Naive B cell (primary cell): ENCODE data around the gene CUX1. TPM values are rescaled to one million over a fixed set of nuclear protein-coding genes. Genes with fewer than 3 reads are reported as not detected.
"Not testable (repeated sequence)": the region's sequence is repeated elsewhere in the genome, so short reads cannot be mapped to it uniquely, and the experiment has no call there.

Source experiments
- ATAC-seq, 2 donors: fragments of 150-1000 bp; cut with Tn5 transposase; 2 replicates each; pipeline ENCODE4 v1.10.0; 2021; ENCODE audit warnings: low read depth in 2 of 2, mild to moderate bottlenecking in 2 of 2, moderate library complexity in 2 of 2
- DNase-seq: peaks from one replicate; pipeline ENCODE4 v3.0.0; 2022
- H3K27ac Mint-ChIP-seq, 6 donors: one replicate each; pipeline ENCODE4 v1.8.0; 2020 to 2022; ENCODE audit warnings: mild to moderate bottlenecking in 6 of 6, mixed read lengths in 6 of 6, moderate library complexity in 5 of 6, inconsistent platforms in 2 of 6
- H3K27me3 Mint-ChIP-seq, 3 donors: one replicate each; pipeline ENCODE4 v1.8.0; 2021 to 2022; ENCODE audit warnings: mixed read lengths in 3 of 3, mild to moderate bottlenecking in 1 of 3
- H3K36me3 Mint-ChIP-seq, 2 donors: one replicate each; pipeline ENCODE4 v1.8.0; 2020 to 2022; ENCODE audit warnings: mixed read lengths in 2 of 2, inconsistent platforms in 1 of 2, mild to moderate bottlenecking in 1 of 2
- H3K4me1 Mint-ChIP-seq, 3 donors: one replicate each; pipeline ENCODE4 v1.8.0; 2020 to 2022; ENCODE audit warnings: mixed read lengths in 3 of 3, inconsistent platforms in 1 of 3, mild to moderate bottlenecking in 1 of 3, moderate library complexity in 1 of 3
- H3K4me3 Mint-ChIP-seq, 8 donors: one replicate each; pipeline ENCODE4 v1.8.0; 2020 to 2022; ENCODE audit warnings: mild to moderate bottlenecking in 8 of 8, mixed read lengths in 8 of 8, moderate library complexity in 8 of 8, inconsistent platforms in 2 of 8
- H3K9me3 Mint-ChIP-seq, 7 donors: one replicate each; pipeline ENCODE4 v1.8.0; 2020 to 2022; ENCODE audit warnings: mixed read lengths in 7 of 7, mild to moderate bottlenecking in 5 of 7, inconsistent platforms in 2 of 7, moderate library complexity in 1 of 7
- polyA plus RNA-seq, 6 donors: library from polyadenylated mRNA; unstranded; fragments of 300-500 nt; fragmentation: Illumina TruSeq; gene quantifications; one replicate each; pipeline ENCODE4 v1.2.3, GENCODE V29; 2021; ENCODE audit warnings: low read depth in 6 of 6

The CUX1 gene
- polyA plus RNA-seq, 6 donors from 2014 or later: 0.66 to 31.5 (median 14.5) TPM

- no peaks in the 10 kb centered on the region for H3K9me3 Mint-ChIP-seq
- DNase-seq: no peak
- H3K36me3 Mint-ChIP-seq: no peaks in the 10 kb centered on the region
- peaks cover 30 to 42% (median 35%) of the 10 kb centered on the region in 3 donors for H3K4me1 Mint-ChIP-seq
- no peaks in the 10 kb centered on the region for H3K27me3 Mint-ChIP-seq
- no peak for ATAC-seq
- H3K27ac Mint-ChIP-seq: peak overlapping the region in 1 of 6 donors; percentile 44
- no peak overlapping the region for H3K4me3 Mint-ChIP-seq
These were observed 23.9 kb downstream of the CUX1 start for GRCh38 chr7:101841328-101841727.

- Mint-ChIP-seq H3K4me3 (no peak overlapping the region), H3K9me3 (peaks cover 0 to 5% (median 2%) of the 10 kb centered on the region in 7 donors), H3K27ac (peak overlapping the region in 3 of 6 donors; percentile 37 to 50 (median 44)), H3K36me3 (peaks cover 0 to 6% of the 10 kb centered on the region in 2 donors), H3K27me3 (no peaks in the 10 kb centered on the region), H3K4me1 (peaks cover 26 to 36% (median 30%) of the 10 kb centered on the region in 3 donors)
- DNase-seq (no peak), ATAC-seq (no peak)
These were observed 26.2 kb downstream of the CUX1 start for GRCh38 chr7:101843293-101844271.

- H3K36me3 Mint-ChIP-seq: peaks cover 0 to 6% of the 10 kb centered on the region in 2 donors
These were observed 28.5 kb downstream of the CUX1 start for GRCh38 chr7:101845974-101846373.

GRCh38 chr7:101846800-101847538 lies 29.5 kb downstream of the CUX1 start:
- Mint-ChIP-seq H3K9me3 (peaks cover 0 to 11% (median 10%) of the 10 kb centered on the region in 7 donors), H3K27me3 (no peaks in the 10 kb centered on the region), H3K36me3 (peaks cover 0 to 6% of the 10 kb centered on the region in 2 donors), H3K4me1 (peaks cover 24 to 38% (median 28%) of the 10 kb centered on the region in 3 donors), H3K4me3 (no peak overlapping the region), H3K27ac (peak overlapping the region in 1 of 6 donors; percentile 24)
- DNase-seq (no peak), ATAC-seq (no peak)

More at GRCh38 chr7:101845974-101846373, 28.5 kb downstream of the CUX1 start:
- Mint-ChIP-seq H3K9me3 (peaks cover 0 to 11% (median 10%) of the 10 kb centered on the region in 7 donors), H3K4me3 (no peak overlapping the region), H3K27ac (no peak overlapping the region), H3K27me3 (no peaks in the 10 kb centered on the region), H3K4me1 (peaks cover 18 to 28% (median 20%) of the 10 kb centered on the region in 3 donors)
- ATAC-seq (no peak), DNase-seq (no peak)

- no peak overlapping the region for H3K27ac Mint-ChIP-seq
These were observed 31.0 kb downstream of the CUX1 start for GRCh38 chr7:101848208-101848951.

GRCh38 chr7:101849314-101849713 lies 31.9 kb downstream of the CUX1 start:
- not testable (repeated sequence) for H3K27me3 Mint-ChIP-seq, ATAC-seq, DNase-seq, H3K27ac Mint-ChIP-seq, H3K36me3 Mint-ChIP-seq
- Mint-ChIP-seq H3K9me3 (peaks cover 0 to 11% (median 10%) of the 10 kb centered on the region in 7 donors), H3K4me3 (peak overlapping the region in 1 of 8 donors; percentile 28), H3K4me1 (peaks cover 28 to 42% (median 29%) of the 10 kb centered on the region in 3 donors)

More at GRCh38 chr7:101848208-101848951, 31.0 kb downstream of the CUX1 start:
- peaks cover 0 to 11% (median 10%) of the 10 kb centered on the region in 7 donors for H3K9me3 Mint-ChIP-seq
- H3K27me3 Mint-ChIP-seq: no peaks in the 10 kb centered on the region
- H3K4me3 Mint-ChIP-seq: no peak overlapping the region
- peaks cover 25 to 35% (median 26%) of the 10 kb centered on the region in 3 donors for H3K4me1 Mint-ChIP-seq
- peaks cover 0 to 6% of the 10 kb centered on the region in 2 donors for H3K36me3 Mint-ChIP-seq
- ATAC-seq (no peak), DNase-seq (no peak)

- not testable (repeated sequence) for ATAC-seq, H3K27ac Mint-ChIP-seq, DNase-seq, H3K4me3 Mint-ChIP-seq, H3K27me3 Mint-ChIP-seq, H3K36me3 Mint-ChIP-seq
- Mint-ChIP-seq H3K9me3 (peaks cover 0 to 11% (median 8%) of the 10 kb centered on the region in 7 donors), H3K4me1 (peaks cover 39 to 60% (median 48%) of the 10 kb centered on the region in 3 donors)
These were observed 34.9 kb downstream of the CUX1 start for GRCh38 chr7:101852364-101852763.

- DNase-seq (no peak), ATAC-seq (no peak)
- no peaks in the 10 kb centered on the region for H3K36me3 Mint-ChIP-seq
- peak overlapping the region in 1 of 8 donors; percentile 28 for H3K4me3 Mint-ChIP-seq
- H3K4me1 Mint-ChIP-seq: peaks cover 48 to 73% (median 60%) of the 10 kb centered on the region in 3 donors
- H3K9me3 Mint-ChIP-seq: peaks cover 0 to 8% (median 6%) of the 10 kb centered on the region in 7 donors
- H3K27ac Mint-ChIP-seq: peak overlapping the region in 1 of 6 donors; percentile 41
- H3K27me3 Mint-ChIP-seq: no peaks in the 10 kb centered on the region
These were observed 36.3 kb downstream of the CUX1 start for GRCh38 chr7:101853684-101854083.

- Mint-ChIP-seq H3K4me1 (peaks cover 48 to 71% (median 62%) of the 10 kb centered on the region in 3 donors), H3K36me3 (no peaks in the 10 kb centered on the region), H3K27ac (peak overlapping the region in 5 of 6 donors; percentile 39 to 98 (median 86)), H3K9me3 (peaks cover 0 to 7% (median 2%) of the 10 kb centered on the region in 7 donors), H3K27me3 (no peaks in the 10 kb centered on the region), H3K4me3 (peak overlapping the region in 4 of 8 donors; percentile 16 to 48 (median 29))
- DNase-seq: no peak
- ATAC-seq: no peak
These were observed 36.8 kb downstream of the CUX1 start for GRCh38 chr7:101854084-101854865.

GRCh38 chr7:101856473-101857357 lies 39.3 kb downstream of the CUX1 start:
- peak; percentile 88 for DNase-seq
- Mint-ChIP-seq H3K4me3 (peak overlapping the region; percentile 88 to 99 (median 96)), H3K27me3 (no peaks in the 10 kb centered on the region), H3K36me3 (no peaks in the 10 kb centered on the region), H3K27ac (peak overlapping the region; percentile 98 to 100 (median 100)), H3K4me1 (peaks cover 61 to 83% (median 78%) of the 10 kb centered on the region in 3 donors), H3K9me3 (peaks cover 0 to under 1% (median 0%) of the 10 kb centered on the region in 7 donors)
- peak; percentile 82 to 84 for ATAC-seq

GRCh38 chr7:101857358-101857811 lies 40.0 kb downstream of the CUX1 start:
- no peaks in the 10 kb centered on the region for H3K36me3 Mint-ChIP-seq
- no peaks in the 10 kb centered on the region for H3K9me3 Mint-ChIP-seq
- peaks cover 61 to 78% (median 78%) of the 10 kb centered on the region in 3 donors for H3K4me1 Mint-ChIP-seq
- DNase-seq (no peak), ATAC-seq (peak; percentile 21 to 30)
- H3K27ac Mint-ChIP-seq: peak overlapping the region; percentile 98 to 100 (median 100)
- H3K27me3 Mint-ChIP-seq: no peaks in the 10 kb centered on the region
- H3K4me3 Mint-ChIP-seq: peak overlapping the region; percentile 88 to 99 (median 96)
